Fibroblast of lung (primary cell): ENCODE results near the gene GTF2A2. TPM values are rescaled to one million over a fixed set of nuclear protein-coding genes. Genes with fewer than 3 reads are reported as not detected.

Experiments
- DNase-seq, 2 donors: peaks; one replicate each; pipeline versions ENCODE4 v3.0.0 to v3.0.0-alpha.2; 2010; ENCODE audit warnings: low read depth in 2 of 2
- H2AFZ ChIP-seq: 2 replicates; pipeline ENCODE4 v1.5.1; 2012; ENCODE audit warnings: low read length, control low read depth, inconsistent platforms
- H3K27ac ChIP-seq: 2 replicates; pipeline ENCODE4 v1.5.1; 2011; ENCODE audit warnings: low read length, control low read depth; ENCODE audit not compliant: insufficient read depth
- H3K27me3 ChIP-seq: 2 replicates; pipeline ENCODE4 v1.5.1; 2011; ENCODE audit warnings: mild to moderate bottlenecking, low read length; ENCODE audit not compliant: control insufficient read depth, insufficient read depth
- H3K36me3 ChIP-seq: 2 replicates; pipeline ENCODE4 v1.5.1; 2011; ENCODE audit warnings: low read length; ENCODE audit not compliant: control insufficient read depth, insufficient read depth
- H3K4me1 ChIP-seq: 2 replicates; pipeline ENCODE4 v1.5.1; 2011; ENCODE audit warnings: low read length; ENCODE audit not compliant: control insufficient read depth, insufficient read depth; ENCODE audit errors: extremely low read depth
- H3K4me2 ChIP-seq: 2 replicates; pipeline ENCODE4 v1.5.1; 2011; ENCODE audit warnings: low read length, control low read depth; ENCODE audit not compliant: insufficient read depth; ENCODE audit errors: extremely low read depth
- H3K4me3 ChIP-seq, 4 experiments: fragments of 200-600 bp in 1 of 4; sonication (generic) in 1 of 4; replicated peaks in 1 of 4; 2 replicates each; pipeline ENCODE4 v1.5.1; 2011 to 2016; ENCODE audit warnings: low read length in 4 of 4, low read depth in 3 of 4, mild to moderate bottlenecking in 3 of 4, control low read depth in 2 of 4, inconsistent platforms in 1 of 4, mixed read lengths in 1 of 4; ENCODE audit not compliant: insufficient read depth in 1 of 4; ENCODE audit errors: control extremely low read depth in 1 of 4
- H3K79me2 ChIP-seq: 2 replicates; pipeline ENCODE4 v1.5.1; 2012; ENCODE audit warnings: mild to moderate bottlenecking, low read length, inconsistent platforms; ENCODE audit not compliant: control insufficient read depth, insufficient read depth
- H3K9ac ChIP-seq: 2 replicates; pipeline ENCODE4 v1.5.1; 2011; ENCODE audit warnings: mild to moderate bottlenecking, low read length, control low read depth; ENCODE audit not compliant: insufficient read depth
- H3K9me3 ChIP-seq: 2 replicates; pipeline ENCODE4 v1.5.1; 2012; ENCODE audit warnings: low read depth, low read length; ENCODE audit not compliant: control insufficient read depth, insufficient read depth
- H4K20me1 ChIP-seq: 2 replicates; pipeline ENCODE4 v1.5.1; 2011; ENCODE audit warnings: low read length; ENCODE audit not compliant: control insufficient read depth, insufficient read depth; ENCODE audit errors: extremely low read depth
- EZH2 ChIP-seq: IDR thresholded peaks from 2 replicates; pipeline ENCODE4 v1.5.1; 2012; ENCODE audit warnings: low read length, control low read depth, mild to moderate bottlenecking; ENCODE audit errors: missing control alignments
- polyA plus RNA-seq, 2 donors: library from polyadenylated mRNA; depleted of rRNA in 1 of 2; stranded (reverse) in 1 of 2; unstranded in 1 of 2; fragments of >200 nt; gene quantifications; 2 replicates each; pipeline ENCODE4 v1.2.1, GENCODE V29; 2011 to 2012; ENCODE audit warnings: missing spikeins in 1 of 2
- total RNA-seq: library from RNA; depleted of rRNA; stranded (reverse); fragments of >200 nt; gene quantifications from 2 replicates; pipeline ENCODE4 v1.2.1, GENCODE V29; 2014
- TF ChIP-seq, protein P1 (sequence below), 2 donors: IDR thresholded peaks in 1 of 2; conservative IDR thresholded peaks in 1 of 2; 1 replicate in 1 of 2; 2 replicates in 1 of 2; pipeline ENCODE4 v1.5.1; 2011 to 2012; ENCODE audit warnings: low read length in 2 of 2, control low read depth in 1 of 2, inconsistent platforms in 1 of 2, low read depth in 1 of 2, mild to moderate bottlenecking in 1 of 2

GTF2A2 gene
- total and polyA plus RNA-seq, 2 donors (not counting 1 experiment from before 2014, with no cell fraction given): 49.7 to 66.2 TPM

- peaks cover 53% of the 10 kb centered on the region for H3K79me2 ChIP-seq
- DNase-seq: no peak
- no peak overlapping the region for H3K9ac ChIP-seq
- no peaks in the 10 kb centered on the region for H3K9me3 ChIP-seq
- H3K4me3 ChIP-seq: no peak overlapping the region
- H3K4me2 ChIP-seq: no peak overlapping the region
- H4K20me1 ChIP-seq: no peaks in the 10 kb centered on the region
- TF ChIP-seq, protein P1, sequence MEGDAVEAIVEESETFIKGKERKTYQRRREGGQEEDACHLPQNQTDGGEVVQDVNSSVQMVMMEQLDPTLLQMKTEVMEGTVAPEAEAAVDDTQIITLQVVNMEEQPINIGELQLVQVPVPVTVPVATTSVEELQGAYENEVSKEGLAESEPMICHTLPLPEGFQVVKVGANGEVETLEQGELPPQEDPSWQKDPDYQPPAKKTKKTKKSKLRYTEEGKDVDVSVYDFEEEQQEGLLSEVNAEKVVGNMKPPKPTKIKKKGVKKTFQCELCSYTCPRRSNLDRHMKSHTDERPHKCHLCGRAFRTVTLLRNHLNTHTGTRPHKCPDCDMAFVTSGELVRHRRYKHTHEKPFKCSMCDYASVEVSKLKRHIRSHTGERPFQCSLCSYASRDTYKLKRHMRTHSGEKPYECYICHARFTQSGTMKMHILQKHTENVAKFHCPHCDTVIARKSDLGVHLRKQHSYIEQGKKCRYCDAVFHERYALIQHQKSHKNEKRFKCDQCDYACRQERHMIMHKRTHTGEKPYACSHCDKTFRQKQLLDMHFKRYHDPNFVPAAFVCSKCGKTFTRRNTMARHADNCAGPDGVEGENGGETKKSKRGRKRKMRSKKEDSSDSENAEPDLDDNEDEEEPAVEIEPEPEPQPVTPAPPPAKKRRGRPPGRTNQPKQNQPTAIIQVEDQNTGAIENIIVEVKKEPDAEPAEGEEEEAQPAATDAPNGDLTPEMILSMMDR (conservative IDR thresholded peaks at IDR 0.05 in 1 of 2, IDR thresholded peaks at IDR 0.05 in 1 of 2; ENCODE audit: low read depth in 1 of 2, low read length in 2 of 2): no peak
- no peak for TF ChIP-seq EZH2
- H3K4me1 ChIP-seq: peaks cover 2% of the 10 kb centered on the region
- H3K36me3 ChIP-seq: peaks cover 2% of the 10 kb centered on the region
- no peak overlapping the region for H3K27ac ChIP-seq
- H3K27me3 ChIP-seq: no peaks in the 10 kb centered on the region
- H2AFZ ChIP-seq: no peak overlapping the region
These were observed 3.3 kb downstream of the GTF2A2 start for GRCh38 chr15:59654046-59654445.

- Histone ChIP-seq H3K36me3 (peaks cover 3% of the 10 kb centered on the region), H3K4me2 (no peak overlapping the region), H3K4me3 (no peak overlapping the region), H3K27me3 (no peaks in the 10 kb centered on the region), H2AFZ (no peak overlapping the region), H3K4me1 (no peaks in the 10 kb centered on the region), H3K27ac (no peak overlapping the region), H3K9ac (no peak overlapping the region), H3K9me3 (no peaks in the 10 kb centered on the region), H4K20me1 (no peaks in the 10 kb centered on the region), H3K79me2 (peaks cover 26% of the 10 kb centered on the region)
- DNase-seq: no peak
- TF ChIP-seq EZH2: no peak
- TF ChIP-seq, protein P1 (conservative IDR thresholded peaks at IDR 0.05 in 1 of 2, IDR thresholded peaks at IDR 0.05 in 1 of 2; ENCODE audit: low read depth in 1 of 2, low read length in 2 of 2): no peak
These were observed 7.7 kb downstream of the GTF2A2 start for GRCh38 chr15:59649603-59650002.

GRCh38 chr15:59647085-59647484 is 10.2 kb downstream of the GTF2A2 start:
- Histone ChIP-seq H4K20me1 (no peaks in the 10 kb centered on the region), H3K9ac (no peak overlapping the region), H3K9me3 (no peaks in the 10 kb centered on the region), H3K4me2 (no peak overlapping the region), H3K4me1 (no peaks in the 10 kb centered on the region), H3K27ac (no peak overlapping the region), H3K36me3 (peaks cover 4% of the 10 kb centered on the region), H3K4me3 (no peak overlapping the region), H2AFZ (no peak overlapping the region), H3K27me3 (no peaks in the 10 kb centered on the region), H3K79me2 (peaks cover 4% of the 10 kb centered on the region)
- no peak for DNase-seq
- no peak for TF ChIP-seq EZH2
- TF ChIP-seq, protein P1 (conservative IDR thresholded peaks at IDR 0.05 in 1 of 2, IDR thresholded peaks at IDR 0.05 in 1 of 2; ENCODE audit: low read depth in 1 of 2, low read length in 2 of 2): no peak
